ENCODE measurements around the gene ZNF607.

GRCh38 chr19:37691881-37692504 lies 27.6 kb downstream of the ZNF607 start:
- peak; percentile 31 for TF ChIP-seq CTCF (IDR thresholded peaks at IDR 0.05)
- TF ChIP-seq EZH2phosphoT487 (IDR thresholded peaks at IDR 0.05) = no peak
